Fibroblast of skin of right biceps (primary cell): ENCODE results near the gene KLHL17.
A peak's percentile ranks its signal among the peaks of the same experiment; 100 is the strongest.
"Not testable (repeated sequence)": the region's sequence is repeated elsewhere in the genome, so short reads cannot be mapped to it uniquely, and the experiment has no call there.

ENCODE experiments used
- DNase-seq: peaks from one replicate; pipeline ENCODE4 v3.0.0-alpha.2; 2013

The KLHL17 gene

DNA sequence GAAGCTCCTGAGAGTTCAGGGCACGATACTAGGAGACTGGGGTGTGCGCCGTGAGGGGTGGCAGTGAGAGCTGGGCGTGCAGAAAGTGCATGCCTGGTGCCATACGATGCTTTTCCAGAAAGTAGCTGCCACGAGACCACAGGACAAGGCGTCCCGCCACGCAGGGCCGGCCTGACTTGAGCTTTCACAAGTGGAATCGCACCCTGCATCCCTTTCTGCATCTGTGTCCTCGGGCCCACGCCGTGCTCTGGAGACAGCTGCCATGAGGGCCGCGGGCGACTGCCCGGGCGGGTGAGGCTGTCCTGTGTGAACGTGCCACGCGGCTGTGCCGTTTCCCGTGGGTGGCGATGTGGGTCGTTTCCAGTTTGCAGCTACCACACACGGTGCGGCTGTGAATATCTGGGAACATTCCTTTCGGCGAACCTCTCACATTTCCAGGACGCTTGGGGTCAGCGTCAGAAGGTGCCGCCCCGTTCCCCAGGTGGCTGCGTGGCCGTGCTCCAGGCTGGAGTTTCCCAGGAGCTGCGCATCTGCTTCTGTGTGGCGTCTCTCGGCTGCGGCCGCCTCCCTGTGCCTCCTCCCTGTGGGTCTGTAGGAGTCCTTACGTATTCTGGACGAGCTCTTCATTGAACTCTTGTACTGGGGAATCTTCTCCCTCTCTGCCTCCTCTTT lies 22.5 kb downstream of the KLHL17 start:
- DNase-seq: no peak

DNA sequence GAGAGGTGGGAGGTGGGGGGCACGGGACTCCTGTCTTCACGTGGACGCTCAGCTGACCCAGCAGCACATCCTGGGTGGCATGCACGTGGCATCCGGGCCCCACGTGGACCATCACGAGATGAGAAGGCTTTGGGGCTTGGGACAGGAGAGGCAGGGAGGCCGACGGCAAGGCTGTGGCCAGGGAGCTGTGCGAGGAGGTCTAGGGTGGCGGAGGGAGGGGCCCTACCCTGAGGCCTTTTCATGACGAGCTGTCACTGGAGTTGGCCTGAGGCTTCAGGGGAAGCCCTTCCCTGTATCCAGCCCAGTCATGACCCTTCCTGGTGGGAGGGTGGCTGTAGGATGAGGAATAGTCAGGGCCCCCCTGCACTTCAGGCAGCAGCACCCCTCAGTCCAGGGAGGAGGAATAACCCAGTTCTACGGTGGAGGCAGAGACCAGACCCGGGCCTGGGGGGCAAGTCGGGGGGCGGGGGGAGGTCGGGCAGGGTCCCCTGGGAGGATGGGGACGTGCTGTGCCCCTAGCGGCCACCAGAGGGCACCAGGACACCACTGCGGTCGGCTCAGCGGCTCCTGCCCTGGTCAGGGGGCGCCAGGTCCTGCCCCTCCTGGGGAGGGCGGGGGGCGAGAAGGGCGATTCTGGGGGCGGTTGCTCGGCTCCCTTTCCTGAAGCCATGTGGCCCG lies 23.6 kb downstream of the KLHL17 start:
- DNase-seq: peak; percentile 17

DNA sequence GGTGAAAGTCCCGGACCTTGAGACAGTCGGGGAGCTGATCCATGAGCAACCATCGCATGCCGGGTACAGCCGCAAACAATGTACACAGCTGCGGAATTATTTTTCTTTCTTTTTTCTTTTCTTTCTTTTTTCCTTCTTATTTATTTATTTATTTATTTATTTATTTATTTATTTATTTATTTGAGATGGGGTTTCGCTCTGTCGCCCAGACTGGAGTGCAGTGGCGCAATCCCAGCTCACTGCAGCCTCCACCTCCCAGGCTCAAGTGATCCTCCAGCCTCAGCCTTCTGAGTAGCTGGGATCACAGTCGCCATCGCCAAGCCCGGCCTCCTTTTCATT lies 24.1 kb downstream of the KLHL17 start:
- no peak for DNase-seq

DNA sequence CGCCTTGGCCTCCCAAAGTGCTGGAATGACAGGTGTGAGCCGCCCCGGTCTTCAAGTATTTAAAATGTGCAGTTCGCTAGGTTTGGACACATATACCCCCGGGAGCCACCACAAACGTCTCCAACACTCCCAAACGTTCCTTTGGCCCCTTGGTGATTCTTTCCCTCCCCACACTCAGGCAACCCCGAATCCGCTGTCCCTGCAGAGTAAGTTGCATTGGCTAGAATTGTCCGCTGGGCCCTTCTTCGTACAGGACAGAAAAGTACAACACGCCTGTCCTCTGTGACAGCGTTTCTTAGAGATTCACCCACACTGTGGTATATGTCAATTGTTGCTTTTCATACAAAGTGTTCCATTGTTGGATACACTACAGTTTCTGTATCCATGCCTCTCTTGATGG lies 24.7 kb downstream of the KLHL17 start:
- no peak for DNase-seq

DNA sequence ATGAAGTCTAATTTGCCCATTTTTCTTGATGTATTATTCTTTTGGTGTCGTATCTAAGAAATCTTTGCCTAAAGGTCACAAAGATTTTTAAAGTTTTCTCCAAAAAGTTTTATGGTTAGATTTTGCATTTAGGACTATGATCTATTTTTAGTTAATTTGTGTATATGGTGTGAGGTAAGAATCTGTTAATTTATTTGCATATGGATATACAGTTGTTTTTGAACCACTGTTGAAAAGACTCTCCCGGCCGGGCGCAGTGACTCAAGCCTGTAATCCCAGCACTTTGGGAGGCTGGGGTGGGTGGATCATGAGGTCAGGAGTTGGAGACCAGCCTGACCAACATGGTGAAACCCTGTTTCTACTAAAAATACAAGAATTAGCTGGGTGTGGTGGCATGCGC lies 27.7 kb downstream of the KLHL17 start:
- DNase-seq: not testable (repeated sequence)

DNA sequence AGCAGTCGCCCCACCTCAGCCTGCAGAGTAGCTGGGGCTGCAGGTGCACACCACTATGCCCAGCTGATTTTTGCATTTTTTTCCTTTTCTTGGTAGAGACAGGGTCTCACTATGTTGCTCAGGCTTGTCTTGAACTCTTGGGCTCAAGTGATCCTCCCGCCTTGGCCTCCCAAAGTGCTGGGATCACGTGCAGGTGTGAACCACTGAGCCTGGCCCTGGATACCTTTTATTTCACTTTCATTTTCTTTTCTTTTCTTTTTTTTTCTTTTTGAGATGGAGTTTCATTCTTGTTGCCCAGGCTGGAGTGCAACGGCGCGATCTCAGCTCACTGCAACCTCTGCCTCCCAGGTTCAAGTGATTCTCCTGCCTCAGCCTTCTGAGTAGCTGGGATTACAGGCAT lies 30.9 kb downstream of the KLHL17 start:
- not testable (repeated sequence) for DNase-seq

DNA sequence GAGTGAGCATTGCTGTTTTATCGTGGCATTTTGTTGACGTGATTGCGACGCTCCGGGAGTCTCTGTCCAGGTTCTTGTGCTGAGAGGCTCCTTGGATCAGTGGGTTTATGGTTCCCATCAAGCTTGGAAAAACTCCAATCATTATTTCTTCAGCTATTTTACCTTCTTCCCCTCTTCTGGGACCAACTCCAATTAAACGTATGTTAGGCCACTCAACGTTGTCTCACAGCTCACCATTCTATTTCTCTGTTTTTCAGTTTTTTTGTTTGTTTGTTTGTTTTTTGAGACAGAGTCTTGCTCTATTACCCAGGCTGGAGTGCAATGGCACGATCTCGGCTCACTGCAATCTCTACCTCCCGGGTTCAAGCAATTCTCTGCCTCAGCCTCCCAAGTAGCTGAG lies 31.5 kb downstream of the KLHL17 start:
- DNase-seq: no peak

DNA sequence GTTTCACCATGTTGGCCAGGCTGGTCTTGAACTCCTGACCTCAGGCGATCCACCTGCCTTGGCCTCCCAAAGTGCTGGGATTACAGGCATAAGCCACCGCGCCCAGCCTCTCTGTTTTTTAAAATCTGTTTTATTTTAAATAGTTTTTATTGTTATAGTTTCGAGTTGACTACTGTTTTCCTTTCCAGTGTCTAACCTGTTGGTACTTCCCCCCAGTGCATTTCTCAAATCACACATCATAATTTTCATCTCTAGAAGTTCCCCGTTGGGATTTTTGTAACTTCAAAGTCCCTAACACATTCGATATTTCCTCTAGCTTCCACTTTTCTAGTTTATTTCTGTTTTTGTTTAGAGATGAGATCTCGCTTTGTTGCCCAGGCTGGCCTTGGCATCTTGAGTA lies 32.0 kb downstream of the KLHL17 start:
- DNase-seq: no peak

DNA sequence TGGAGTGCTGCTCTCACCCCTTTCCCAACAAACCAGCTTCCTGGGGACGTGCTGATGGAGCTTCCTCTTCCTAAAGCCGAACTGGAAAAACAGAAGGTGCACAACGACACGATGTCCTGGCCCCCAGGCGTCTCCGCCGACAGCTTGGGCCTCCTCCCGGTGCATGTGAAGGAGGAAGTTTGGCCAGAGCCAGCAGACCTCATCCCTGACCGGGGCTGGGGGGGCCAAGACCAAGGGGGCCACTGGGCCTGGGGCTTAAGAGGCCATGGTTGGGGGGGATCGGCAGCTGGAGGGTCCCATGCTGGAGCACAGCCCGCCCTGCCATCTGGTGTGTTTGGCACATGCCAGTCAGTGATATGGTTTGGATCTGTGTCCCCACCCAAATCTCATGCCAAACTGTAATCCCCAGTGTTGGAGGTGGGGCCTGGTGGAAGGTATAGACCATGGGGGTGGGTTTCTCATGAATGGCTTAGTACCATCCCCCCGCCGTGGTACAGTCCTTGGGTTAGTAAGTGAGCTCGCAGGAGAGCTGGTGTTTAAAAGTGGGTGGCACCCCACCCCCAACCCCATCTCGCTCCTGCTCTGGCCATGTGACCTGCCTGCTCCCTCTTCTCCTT lies 33.1 kb downstream of the KLHL17 start:
- DNase-seq: no peak

DNA sequence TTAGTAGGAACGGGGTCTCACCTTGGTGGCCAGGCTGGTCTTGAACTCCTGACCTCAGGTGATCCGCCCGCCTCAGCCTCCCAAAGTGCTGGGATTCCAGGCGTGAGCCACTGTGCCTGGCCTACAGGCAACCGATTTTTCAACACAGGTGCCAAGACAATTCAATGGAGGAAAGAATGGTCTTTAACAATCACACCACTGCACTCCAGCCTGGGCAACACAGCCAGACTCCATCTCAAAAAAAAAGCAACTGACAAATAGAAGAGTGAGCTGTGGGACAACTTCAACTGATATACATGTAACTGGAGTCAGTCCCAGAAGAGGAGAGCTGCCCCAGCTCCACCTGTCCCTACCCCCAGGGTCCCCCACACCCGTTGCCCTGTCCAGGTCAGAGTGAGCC lies 34.2 kb downstream of the KLHL17 start:
- not testable (repeated sequence) for DNase-seq

DNA sequence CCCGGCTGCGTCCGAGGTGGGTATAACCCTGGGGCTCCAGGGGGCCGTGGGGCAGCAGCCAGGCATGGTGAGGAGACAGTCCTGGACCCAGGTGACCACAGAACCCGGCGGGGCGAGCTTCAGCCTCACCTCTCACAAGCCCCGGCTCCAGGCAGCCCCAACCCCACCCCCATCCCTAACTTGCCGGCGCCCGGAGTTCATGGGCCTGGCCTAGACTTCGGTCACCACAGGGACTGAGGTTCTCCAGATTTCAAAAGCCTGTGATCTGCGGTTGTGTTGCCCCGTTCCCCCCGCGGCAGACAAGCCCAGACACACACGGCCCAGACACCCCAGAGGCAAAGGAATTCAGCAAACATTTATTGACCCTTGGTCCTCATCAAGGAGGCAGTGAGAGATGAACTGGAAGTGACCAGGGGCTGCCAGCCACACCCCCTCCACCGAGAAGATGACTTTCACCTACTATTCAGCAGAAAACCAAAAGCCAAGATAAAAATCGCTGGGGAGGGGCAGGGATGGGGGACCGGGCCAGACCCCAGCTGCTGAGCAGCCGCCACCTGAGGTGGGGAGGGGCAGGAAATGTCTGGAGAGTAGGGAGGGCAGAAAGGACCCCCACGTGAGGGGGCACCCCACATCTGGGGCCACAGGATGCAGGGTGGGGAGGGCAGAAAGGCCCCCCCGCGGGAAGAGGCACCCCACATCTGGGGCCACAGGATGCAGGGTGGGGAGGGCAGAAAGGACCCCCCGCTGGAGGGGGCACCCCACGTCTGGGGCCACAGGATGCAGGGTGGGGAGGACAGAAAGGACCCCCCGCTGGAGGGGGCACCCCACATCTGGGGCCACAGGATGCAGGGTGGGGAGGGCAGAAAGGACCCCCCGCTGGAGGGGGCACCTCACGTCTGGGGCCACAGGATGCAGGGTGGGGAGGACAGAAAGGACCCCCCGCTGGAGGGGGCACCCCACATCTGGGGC lies 35.6 kb downstream of the KLHL17 start:
- no peak for DNase-seq

DNA sequence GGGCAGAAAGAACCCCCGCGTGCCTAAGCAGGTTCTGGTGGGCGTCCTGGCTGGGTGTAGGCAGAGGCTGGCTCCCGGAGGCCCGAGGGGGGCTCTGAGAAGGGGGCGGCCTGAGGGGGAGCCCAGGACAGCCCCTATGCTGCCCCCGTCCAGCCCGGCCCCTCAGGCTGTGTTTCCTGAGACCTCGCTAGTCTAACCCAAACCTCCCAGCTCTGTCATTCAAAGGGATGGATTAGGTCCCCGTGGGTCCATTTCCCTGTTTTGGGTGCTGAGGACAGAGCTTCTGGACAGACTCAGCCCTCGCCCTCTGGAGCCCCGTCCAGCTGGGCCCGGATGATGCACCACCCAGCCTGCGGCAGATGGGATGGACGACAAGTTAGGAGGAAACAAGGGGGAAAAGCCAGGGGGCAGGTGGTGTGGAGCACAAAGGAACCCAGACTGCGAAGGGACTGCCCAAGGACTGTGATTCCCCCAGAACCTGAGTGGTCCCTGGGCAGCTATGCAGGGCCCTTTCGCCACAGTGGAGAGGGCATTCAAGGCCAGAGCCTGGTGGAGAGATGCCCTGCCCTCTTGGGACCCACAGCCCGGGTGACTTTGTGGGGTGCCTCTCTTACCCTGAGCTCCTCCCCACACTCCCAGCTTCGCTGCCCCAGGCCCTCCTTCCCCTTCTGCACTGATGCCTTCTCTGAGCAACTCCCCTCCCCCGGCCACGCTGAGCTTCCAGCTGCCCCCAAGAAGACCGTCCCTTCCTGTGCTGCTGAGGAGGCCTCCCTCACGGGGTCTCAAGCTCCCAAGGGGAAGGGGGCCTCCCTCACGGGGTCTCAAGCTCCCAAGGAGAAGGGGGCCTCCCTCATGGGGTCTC lies 36.7 kb downstream of the KLHL17 start:
- DNase-seq: no peak

DNA sequence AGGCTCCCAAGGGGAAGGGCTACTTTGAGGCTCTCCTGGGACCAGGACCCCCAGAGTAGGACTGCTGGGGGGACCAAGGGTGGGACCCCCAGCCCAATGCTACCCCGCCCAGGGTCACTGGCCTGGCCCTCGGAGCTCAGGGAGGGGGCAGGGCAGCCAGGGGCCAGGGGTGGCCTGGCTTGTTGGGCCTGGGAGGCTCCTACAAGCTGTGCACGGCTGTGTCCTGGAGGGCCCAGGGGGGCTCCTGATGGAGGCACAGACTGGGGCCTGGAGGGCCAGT lies 37.3 kb downstream of the KLHL17 start:
- DNase-seq: no peak

DNA sequence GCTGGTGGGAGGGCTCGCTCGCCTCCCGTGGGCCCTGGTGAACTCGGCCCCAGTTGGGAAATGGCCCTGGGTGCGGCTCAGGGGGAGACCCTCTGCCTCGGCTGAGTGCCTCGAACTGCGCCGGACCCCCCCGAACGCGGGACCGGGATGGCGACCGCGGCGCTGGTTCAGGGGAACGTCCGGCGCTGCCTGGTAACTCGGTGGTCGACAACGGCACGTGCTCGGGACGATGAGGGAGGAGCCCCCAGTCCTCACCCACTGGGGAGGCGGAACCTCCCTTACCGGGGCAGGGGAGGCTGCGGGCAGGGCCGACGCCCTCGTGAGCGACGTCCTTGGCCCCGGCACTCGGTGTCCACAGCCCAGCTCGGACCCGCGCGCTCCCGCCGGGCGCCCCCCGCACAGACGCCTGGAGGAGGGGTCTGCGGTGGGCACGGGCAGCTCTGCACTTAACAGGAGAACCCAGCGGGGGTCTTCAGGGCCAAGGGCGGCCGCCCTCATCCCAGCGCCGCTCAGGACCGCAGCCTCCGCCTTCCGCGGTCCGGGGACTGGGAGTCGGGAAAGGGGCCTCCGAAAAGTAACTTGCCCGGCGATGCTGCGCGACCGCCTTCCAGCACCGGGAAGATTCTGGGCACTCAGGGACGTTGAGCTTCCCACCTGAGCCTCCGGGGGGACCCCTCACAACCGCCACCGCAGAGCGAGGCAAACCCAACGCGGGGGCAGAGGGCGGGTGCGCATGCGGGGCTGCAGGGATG lies 37.8 kb downstream of the KLHL17 start:
- DNase-seq: no peak

DNA sequence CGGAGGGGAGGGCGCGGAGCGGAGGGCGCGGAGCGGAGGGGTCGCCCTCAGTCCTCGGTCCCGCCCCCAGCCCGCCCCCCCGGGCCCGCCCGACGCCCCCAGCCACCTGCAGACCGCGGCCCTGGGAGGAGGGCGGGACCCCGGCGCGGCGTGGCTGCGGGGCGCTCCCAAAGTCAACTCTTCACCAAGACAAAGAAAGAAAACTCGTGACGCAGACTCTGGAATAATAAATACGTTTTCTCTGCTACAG lies 38.3 kb downstream of the KLHL17 start:
- DNase-seq: no peak

DNA sequence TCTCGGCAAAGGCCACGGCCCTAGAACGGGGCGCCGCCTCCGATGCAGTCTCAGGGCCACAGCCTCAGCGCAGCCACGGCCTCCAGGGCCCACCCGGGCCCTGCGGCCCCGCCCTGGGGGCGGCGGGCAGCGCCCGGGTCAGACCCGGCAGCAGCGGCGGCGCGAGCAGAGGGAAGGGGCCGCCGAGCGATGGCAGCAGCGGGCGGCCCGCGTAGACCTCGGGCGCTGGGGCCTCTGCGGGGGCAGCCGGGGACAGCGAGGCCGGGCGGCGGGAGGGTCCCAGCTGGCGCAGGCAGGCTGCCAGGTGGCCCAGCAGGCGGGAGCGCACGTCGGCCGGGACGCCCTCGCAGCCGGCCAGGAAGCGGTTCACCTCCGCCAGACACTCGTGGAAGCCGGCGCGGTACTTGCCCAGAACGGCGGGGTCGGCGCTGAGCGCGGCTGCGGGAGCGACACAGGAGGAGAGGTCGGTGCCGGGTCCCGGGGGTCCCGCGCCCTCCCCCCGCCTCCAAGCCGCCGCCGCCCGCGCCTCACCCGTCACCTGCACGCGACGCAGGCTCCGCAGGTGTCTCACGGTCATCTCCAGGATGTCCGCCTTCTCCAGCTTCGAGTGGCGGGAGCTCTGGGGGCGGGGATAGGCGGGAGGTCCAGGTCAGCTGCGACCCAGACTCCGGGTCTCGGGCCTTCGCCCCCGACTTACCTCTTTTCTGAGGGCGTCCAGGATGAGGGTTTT lies 38.8 kb downstream of the KLHL17 start:
- peak; percentile 32 for DNase-seq

DNA sequence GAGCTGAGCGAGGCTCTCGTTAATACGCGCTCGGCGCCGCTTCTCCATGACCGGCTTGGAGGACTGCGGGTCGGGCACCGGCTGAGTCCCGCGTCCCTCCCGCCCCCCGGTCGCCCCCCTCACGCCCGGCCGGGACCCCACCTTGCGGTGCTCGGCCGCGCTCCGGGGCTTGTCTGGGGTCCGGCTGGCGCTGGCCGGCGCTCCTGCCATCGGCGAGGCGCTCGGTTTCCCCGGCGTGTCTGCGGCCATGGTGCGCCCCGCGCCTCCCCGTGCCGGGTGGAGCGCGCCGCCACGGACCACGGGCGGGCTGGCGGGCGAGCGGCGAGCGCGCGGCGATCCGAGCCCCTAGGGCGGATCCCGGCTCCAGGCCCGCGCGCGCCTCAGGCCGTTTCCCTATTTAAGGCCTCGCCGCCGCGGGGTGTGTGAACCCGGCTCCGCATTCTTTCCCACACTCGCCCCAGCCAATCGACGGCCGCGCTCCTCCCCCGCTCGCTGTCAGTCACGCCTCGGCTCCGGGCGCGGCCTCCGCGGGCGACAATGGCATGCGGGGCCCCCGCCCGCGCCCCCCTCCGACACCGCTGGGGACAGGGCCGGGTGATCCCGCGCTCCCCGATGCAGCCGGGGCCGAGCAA lies 39.5 kb downstream of the KLHL17 start, which contains the start of gene HES4:
TSS of gene HES4 (minus strand) at position 373 of the 632 bp plus-strand sequence. CDS start at position 249, 124 bp downstream.
- DNase-seq: peak; percentile 94

DNA sequence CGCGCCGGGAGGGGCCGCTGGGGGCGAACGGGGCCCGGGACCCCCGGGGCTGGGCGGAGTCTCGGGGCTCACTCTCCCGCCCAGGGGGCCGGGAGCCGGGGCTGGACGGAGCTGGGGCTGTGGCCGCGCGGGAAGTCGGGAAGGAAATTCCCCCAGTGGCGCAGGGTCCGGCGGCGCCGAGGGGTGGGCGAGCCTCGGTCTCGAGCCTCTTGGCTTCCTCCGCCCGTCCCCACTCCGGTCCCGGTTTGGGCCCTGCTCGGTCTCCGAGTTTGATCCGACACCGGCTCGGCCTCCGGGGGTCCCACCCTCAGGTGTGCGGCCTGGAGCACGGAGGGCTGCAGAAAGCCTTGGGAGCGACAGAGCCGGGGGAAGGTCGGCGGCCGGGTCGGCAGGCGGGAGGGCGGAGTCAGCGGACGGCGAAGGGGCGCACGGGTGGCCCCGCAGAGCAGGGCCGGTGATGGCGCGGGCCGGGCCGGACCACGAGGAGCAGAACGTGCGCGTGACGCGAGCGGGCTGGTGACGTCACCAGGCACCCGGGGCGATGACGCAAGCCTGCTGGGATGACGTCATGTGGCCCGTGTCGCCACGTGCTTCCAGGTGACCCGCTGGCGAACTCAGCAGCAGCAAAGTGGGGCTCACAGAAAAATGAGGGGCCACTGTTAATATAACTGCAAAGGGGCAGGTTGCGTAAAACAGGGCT lies 40.1 kb downstream of the KLHL17 start:
- peak; percentile 83 for DNase-seq

DNA sequence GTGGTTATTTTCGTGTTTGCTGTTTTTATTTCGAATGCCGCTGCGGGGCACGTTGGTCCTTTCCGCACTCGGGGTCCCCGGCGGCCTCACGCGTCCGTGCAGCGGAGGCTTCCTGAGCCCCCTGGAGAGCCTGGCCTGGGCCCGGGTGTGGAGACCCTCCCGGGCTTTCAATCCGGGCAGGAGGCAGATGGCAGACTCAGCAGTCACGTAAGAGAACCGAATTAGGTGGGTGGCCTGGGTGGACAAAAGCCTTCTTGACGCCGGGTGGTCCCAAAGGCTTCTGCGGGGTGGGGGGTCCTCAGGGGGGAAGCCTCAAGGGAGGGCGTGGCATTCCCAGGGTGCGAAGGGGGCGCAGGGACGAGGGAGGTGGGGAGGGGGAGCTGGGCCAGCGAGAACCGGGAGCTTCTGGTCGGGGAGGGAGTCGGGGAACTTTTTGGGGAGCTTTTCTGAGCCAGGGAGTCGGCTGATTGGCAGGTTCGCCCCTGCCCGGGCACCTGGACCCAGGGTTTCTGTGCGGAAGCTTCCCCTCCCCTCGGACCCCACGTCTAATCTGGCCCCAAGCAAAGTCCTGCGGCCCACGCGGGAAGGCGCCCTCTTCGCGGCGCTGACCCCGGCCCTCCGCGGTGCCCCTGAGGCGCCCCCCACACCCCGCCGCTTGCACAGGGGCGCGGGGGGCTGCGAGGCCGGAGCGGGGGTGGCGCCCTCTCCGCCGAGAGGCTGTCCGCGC lies 40.8 kb downstream of the KLHL17 start:
- DNase-seq: no peak
